HG02610 (cell line): Measurements from ENCODE around the gene PLPPR4.
"Not testable (repeated sequence)": the region's sequence is repeated elsewhere in the genome, so short reads cannot be mapped to it uniquely, and the experiment has no call there.

Experiments used
- ATAC-seq: cut with Tn5 transposase; IDR thresholded peaks from one replicate; pipeline ENCODE4 v1.9.1; 2021; ENCODE audit warnings: mild to moderate bottlenecking, moderate library complexity; ENCODE audit not compliant: unreplicated experiment

Gene PLPPR4

DNA sequence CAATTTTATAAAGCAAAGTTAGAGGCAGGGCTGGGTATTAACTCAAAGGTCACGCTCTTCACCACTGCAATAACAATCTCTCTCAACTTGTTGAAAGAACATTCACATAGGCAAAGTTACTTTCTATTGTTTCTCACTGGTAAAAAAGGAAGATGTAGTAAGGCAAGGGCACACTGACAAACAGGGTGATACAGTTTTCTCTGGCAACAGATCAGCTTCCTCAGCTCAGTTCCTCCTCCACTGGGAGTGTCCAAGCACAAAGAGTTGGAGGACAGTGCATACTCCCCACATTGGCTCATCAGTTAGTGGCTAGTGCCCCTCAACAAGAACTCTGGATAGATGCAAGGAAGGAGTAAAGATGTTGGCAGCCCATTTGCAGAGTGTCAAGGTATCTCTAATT, 3.7 kb downstream of the PLPPR4 start:
- no peak for ATAC-seq

DNA sequence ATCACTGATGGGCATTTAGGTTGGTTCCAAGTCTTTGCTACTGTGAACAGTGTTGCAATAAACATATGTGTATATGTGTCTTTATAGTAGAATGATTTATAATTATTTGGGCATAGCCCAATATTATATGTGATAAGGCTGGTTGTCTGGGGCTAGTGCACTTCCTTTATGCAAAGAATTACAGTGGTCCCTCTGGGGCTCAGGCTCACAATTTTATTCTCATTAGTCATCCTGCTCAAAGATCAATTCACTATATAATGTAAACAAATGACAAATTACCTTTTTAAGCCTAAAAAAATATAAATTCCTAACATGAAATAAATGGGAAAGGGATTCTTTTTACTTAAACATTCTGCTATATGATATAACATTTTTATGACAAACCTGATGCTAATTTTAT, 5.0 kb downstream of the PLPPR4 start:
- no peak for ATAC-seq

DNA sequence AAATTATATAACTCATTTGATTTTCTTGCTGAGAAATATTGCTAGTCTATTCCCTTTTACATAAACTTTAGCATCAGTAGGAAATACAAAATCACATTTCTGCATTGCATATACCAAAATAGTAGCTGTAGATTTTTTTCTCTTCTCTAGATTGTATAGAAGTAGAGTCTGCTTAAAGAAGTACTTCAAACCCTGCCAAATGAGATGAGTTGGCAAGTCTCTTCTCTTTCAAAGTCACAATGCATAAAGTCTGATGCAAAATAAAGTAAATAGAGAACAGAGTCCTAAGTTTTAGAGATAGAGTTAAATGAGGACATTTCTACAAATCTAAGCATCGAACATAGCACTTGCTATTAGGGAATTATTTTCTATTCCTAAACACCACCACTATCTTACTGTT, 6.4 kb downstream of the PLPPR4 start:
- ATAC-seq, result no peak

DNA sequence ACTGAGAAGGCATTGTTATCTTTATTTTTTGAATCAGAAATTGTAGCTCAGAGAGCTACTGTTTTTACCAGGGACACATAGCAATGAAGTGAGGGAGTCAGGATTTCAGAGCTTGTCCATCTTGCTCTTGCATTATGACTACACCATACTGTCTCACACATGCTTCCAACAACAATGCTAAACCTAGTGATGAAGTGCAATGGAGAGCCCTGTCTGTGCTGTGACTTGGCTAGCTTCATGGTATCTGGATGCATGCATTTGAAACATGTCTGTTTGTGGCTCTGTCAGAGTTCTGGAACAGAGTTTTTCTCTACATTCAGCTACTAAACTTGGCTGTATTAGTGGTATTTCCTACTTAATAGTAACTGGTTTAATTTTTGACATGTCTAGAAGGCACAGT, 7.0 kb downstream of the PLPPR4 start:
- no peak for ATAC-seq

DNA sequence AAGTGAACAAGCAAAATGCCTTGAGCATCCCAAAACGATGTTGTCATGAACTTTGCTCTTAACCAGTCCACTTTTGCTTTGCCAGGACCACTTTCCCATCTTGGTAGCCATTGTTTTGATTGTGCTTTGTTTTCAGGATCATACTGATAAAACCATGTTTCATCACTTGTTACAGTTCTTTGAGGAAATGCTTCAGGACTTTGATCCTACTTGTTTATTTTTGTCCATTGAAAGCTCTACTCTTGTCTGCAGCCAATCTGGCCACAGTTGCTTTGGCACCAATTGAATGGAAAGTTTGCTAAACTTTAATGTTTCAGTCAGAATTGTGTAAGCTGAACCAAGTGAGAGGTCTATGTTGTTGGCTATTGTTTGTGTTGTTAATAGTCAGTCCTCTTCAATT, 12.8 kb downstream of the PLPPR4 start:
- ATAC-seq, result no peak

DNA sequence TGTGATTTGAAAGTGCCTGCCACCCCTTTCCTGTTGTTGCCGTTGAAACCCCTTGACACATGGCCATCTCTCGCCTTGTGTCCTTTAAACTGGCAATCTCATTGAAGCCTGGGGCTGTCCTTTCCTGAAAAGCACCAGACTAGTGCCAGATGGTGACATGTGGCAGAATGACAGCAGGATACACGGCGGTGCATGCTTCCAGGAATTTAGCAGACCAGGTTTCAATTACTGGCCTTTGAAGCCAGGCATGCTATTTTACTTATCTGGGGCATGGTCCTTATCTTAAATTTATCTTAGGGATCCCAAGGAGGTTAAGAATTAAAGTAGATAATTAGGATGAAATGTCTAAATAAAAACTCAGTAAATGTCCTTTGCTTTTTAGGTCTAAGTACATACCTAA, 15.2 kb downstream of the PLPPR4 start:
- ATAC-seq, result no peak

DNA sequence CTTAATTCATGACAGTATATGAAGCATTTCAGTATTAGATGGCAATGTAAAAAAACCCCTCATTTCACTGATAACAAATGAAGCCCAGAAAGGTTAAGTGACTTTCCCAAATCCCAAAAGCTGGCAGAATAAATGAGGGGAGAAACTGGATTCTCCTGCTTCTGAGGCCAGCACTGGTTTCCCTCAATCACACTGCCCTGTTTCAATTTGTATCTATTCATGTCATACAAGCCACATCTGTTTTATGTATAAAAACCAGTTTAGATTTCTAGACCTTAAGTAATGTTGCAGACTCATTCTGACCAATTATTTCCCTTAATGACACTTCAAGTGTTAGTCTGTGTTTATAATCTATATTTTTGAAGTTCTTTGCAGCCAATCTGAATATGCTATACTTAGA, 16.8 kb downstream of the PLPPR4 start:
- no peak for ATAC-seq

DNA sequence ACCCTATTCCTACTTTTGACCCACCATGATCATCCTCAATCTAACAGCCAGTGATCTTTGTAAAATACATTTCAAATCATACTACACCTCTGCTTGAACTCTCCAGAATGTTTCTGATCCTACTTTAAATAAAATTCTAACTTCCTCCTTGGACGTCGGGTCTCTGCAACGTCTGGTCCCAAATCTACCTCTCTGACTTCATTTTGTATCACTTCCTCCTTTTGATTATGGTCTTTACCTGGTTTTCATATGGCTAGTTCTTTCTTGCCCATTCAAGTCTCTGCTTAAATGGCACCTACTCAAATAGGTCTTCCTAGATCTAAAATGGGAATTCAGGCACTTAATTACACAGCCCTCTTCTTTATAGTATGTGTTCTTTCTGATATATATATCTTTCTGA, 18.2 kb downstream of the PLPPR4 start:
- ATAC-seq, result no peak

DNA sequence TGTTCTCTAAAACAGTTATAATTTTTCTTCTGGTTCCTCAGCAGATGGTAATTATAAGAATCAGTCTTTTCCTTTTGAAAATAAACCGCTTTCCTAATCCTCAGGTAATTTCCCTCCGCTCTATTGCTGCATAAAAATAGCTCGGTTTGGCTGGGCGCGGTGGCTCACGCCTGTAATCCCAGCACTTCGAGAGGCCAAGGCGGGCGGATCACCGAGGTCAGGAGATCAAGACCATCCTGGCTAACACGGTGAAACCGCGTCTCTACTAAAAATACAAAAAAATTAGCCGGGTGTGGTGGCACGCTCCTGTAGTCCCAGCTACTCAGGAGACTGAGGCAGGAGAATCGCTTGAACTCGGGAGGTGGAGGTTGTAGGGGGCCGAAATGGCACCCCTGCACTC, 19.2 kb downstream of the PLPPR4 start:
- not testable (repeated sequence) for ATAC-seq

DNA sequence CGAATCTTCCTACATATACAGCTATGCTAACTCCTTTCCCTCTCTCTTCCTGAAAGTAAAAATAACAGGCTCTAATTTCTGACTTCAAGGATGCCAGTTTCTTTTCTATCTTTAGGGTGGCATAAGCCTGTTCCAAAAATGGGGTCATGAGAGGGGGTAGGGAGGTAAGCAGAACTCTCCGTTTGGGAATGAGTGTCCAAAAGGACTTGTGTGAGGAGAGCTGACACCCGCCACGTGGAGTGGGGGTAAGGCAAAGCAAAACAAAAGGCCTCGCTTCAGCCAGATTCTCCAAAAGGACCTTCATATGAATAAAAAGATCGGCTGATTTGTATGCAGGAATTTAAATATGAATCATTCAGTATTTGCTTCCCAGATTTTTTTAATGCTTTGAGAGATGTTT, 28.6 kb downstream of the PLPPR4 start:
- ATAC-seq, result no peak

DNA sequence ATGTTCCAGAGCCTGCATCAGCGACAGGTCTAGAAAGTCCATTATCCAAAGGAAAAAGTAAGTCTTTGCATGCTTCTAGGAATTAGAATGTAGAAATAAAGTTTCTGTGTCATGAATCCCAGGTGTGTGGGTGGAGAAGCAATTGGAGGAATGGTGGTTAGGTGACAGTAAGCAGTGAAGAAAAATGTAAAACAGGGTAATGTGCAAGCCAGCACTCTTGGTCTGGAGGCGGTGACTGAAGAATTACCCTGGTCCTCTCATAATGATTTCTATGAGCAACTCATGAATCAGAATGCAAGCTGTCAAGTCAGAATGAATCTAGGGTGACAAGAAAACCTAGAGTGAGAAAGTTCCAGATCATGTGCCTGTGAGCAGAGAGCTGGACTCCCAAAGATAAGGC, 33.6 kb downstream of the PLPPR4 start:
- peak; percentile 62 for ATAC-seq

DNA sequence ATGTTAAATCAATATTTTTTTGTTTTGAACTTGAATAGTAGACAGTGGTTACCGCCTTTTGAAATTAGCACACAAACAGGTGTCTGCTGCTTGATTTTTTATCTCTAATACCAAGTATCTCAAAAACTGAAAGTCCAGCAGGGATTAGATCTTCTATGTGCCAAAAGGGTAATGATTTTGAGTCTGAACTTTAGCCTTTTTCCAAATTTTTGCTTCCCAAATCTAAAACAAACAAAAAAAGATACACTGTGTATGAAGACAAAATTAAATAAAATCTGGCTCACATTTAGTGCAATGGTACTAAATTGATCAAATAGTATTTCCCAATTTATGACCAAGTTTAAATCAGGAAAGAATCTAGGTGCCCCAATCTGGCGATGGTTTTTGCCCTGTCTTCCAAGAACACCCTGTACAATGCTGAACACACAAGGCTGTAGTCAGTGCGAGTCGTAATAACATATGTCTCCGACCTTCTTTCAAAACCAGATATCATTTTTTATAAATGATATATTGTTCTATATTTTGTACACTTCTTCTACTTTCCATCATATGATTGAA, 40.5 kb downstream of the PLPPR4 start:
- ATAC-seq, result no peak

DNA sequence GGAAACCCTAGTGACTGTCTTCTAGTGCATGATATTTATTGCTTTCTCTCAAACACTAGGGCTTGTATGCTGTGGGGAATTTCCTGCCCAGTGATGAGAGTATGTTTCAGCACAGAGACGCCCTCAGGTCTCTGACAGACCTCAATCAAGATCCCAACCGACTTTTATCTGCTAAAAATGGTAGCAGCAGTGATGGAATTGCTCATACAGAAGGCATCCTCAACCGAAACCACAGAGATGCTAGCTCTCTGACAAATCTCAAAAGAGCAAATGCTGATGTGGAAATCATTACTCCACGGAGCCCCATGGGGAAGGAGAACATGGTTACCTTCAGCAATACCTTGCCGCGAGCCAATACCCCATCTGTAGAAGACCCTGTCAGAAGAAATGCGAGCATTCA, 41.3 kb downstream of the PLPPR4 start:
- no peak for ATAC-seq

DNA sequence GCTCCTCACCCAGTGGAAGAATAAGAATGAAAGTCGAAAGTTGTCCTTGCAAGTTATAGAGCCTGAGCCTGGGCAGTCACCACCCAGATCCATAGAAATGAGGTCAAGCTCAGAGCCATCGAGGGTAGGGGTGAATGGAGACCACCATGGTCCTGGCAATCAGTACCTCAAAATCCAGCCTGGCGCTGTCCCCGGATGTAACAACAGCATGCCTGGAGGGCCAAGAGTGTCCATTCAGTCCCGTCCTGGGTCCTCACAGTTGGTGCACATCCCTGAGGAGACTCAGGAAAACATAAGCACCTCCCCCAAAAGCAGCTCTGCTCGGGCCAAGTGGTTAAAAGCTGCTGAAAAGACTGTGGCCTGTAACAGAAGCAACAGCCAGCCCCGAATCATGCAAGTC, 41.8 kb downstream of the PLPPR4 start:
- ATAC-seq, result no peak

DNA sequence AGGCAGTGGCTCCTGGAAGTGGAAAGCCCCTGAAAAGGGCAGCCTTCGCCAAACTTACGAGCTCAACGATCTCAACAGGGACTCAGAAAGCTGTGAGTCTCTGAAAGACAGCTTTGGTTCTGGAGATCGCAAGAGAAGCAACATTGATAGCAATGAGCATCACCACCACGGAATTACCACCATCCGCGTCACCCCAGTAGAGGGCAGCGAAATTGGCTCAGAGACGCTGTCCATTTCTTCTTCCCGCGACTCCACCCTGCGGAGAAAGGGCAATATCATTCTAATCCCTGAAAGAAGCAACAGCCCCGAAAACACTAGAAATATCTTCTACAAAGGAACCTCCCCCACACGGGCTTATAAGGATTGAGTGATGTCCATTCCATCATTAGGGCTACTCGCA, 42.4 kb downstream of the PLPPR4 start:
- no peak for ATAC-seq

DNA sequence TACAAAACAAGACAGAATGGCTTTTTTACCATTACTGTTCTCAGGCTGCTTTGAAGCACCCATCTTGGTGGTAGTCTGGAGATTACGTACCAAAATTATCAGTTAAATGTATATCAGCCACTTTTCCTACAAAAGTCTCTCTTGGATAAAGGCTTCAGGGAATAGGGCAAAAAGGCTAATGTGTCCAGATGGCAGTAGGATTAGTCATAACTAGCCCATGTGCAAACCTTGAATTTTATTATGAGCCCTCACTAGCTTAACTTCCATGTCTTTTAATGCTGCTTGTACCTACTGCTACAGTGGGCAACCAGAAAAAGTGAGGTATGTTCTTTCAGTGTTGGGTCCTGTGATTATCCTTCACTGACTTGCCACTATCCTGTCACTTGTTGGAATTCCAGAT, 51.0 kb downstream of the PLPPR4 start:
- ATAC-seq, result no peak

DNA sequence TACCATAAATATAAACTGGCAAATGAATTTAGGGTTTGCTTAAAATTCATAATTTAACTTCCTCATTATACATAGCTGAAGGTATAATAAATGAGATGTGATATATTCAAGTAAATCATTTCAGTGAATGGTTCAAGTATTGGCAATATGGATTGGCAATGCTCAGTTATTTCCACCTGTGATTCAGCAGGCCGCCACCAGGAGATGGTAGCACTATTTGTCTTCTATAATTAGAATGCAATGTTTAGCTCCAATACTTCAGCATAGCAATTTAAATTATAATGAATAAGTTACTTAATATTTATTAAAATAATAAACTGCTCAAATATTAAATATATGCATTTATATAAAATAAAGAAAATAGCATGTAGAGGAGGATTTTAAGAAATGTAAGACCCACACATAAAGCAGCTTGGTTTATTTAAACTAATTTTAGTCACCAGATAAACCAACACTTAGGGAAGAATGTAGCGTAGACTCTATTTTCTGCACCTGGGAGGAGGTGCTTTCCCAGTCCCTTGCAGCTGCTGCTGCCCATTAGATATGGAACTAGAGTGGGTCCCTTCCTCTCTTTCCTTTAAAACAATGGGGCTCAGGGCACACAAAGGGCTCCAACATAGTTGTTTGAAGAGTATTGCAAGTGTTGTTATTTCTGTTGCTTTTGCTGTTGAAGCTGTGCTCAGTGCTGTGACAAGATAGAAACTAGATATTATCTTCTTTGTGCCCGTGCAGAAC, 62.1 kb downstream of the PLPPR4 start:
- no peak for ATAC-seq

DNA sequence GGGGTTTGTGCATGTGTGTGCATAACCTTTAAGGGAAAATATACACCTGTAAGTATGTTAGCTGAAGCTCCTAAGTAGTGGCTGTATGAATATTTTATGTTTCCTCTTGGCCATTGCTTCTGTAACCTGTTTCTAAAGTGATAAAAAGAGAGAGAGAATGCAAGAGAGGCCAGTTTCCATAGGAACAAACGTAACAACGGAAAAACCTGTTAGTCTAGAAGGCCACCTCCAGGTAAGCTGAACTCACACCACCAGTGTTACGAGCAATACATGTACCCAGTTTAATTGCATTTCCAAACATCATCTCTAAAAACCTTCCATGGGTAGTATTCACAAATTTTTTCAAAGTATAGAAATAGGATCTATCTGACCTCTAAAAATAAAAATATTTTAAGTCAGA, 63.1 kb downstream of the PLPPR4 start:
- no peak for ATAC-seq

DNA sequence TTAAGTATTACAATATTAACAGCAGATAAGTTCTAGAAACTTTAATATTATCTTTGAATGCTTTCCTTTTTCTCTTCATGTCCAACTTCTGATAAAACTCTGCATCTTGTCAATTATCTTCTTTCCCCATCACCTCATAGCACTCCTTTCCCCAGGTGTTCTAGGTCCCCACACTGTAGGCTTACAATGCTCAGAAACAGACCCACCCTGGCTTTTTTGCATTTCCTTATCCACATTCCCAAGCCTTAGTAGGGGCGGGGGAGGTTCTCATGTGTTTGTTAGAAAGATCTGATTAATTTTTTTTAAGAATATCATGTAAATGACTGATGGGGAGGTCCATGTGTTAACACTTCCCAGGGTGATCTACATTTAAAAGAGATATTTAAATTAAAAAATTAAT, 63.9 kb downstream of the PLPPR4 start:
- no peak for ATAC-seq

DNA sequence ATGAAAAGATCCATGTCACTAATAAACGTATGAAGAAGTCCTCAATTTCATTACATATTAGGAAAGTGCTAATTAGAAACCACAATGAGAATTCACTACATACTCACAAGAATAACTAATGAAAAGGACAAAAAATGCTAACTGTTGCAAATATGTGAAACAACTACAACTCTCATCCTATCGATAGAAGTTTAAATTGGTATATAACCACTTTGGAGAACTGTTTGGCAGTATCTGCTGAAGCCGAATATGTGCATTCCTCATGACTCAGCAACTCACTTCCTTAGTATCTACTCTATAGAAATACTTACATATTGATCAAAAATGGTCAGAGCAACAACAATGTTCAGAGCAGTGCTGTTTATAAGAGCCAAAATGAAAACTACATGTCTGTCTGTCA, 66.8 kb downstream of the PLPPR4 start:
- ATAC-seq, result no peak

DNA sequence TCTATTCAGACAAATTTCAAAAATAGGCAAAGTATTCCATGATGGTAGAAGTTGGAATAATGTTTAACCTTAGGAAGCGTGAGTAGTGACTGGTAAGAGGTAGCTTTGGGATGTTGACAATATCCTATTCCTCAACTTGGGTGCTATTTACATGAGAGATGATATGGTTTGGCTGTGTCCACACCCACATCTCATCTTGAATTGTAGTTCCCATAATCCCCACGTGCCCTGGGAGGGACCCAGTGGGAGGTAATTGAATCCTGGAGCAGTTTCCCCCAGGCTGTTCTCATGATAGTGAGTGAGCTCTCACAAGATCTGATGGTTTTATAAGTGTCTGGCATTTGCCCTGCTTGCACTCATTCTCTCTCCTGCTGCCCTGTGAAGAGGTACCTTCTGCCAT, 67.3 kb downstream of the PLPPR4 start:
- ATAC-seq, result no peak

DNA sequence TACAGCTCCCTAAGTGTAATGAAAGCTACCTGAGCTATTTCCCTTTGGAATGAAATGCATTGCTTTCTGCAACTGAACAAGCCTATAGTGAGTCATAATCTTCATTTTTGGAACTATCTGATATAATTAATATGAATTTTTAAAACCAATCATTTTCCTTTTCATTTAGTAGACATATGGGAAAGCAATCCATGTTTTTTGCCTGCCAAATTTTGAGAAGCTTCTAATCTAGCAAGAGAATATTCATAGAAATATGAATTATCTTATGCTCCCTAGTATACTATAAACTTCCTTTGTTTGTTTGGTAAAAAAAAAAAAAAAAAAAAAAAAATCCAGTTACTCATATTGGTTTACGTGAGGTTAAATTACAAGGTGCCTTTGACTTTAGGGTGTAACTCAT, 68.3 kb downstream of the PLPPR4 start:
- no peak for ATAC-seq

DNA sequence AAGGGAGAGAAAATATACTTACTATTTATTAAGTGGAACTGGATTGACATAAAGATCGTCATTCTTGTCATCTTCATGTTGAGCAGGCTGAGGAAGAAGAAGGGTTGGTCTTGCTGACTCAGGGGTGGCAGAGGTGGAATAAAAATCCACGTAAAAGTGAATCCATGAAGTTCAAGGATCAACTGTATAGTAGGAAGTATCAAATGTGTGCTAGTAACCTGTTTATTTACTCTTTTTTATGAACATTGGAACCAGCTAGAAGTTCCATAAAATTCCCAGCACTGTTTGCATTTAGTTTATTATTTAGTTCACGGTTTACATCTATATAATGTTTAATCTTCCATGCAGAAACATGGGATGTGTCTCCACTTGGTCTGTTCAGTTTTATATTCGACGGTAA, 70.7 kb downstream of the PLPPR4 start:
- no peak for ATAC-seq
